GM20431 (cell line): ENCODE measurements around the gene C7orf33.

ENCODE experiments used
- in situ Hi-C: fragments of 300-500 bp; cut with MseI, MboI; formaldehyde crosslinking; loops from one replicate; pipeline ENCODE4 v1.15.0; 2020; ENCODE audit warnings: low sequenced_read_pairs; ENCODE audit not compliant: unreplicated experiment

The C7orf33 gene

DNA sequence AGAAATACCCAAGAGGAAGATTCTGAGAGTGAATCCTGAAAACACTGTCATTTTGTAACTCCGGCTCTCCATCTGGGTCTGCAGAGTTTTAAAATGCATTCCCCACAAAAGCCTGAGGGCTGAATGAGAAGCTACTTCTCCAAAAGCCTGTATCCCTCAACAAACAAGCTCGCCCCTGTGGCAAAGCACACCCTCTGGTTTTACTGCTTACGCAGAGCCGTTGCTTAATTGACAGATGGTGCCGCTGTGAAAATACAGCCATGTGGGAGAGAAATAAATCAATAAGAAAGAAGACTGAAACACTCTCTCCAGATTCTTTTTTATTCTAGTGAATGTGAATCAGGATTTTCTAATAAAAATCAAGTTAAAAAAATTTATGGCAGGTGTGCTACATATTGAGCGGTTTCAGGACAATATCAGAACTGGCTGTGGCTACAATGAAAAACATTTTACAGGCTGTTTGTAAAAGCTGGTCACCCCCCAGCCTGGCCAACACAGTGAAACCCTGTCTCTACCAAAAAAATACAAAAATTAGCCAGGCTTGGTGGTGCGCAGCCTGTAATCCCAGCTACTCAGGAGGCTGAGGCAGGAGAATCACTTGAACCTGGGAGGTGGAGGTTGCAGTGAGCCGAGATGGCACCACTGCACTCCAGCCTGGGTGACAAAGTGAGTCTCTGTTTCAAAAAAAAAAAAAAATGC lies 32.5 kb downstream of the C7orf33 start:
- in situ Hi-C loops = no loop called here

DNA sequence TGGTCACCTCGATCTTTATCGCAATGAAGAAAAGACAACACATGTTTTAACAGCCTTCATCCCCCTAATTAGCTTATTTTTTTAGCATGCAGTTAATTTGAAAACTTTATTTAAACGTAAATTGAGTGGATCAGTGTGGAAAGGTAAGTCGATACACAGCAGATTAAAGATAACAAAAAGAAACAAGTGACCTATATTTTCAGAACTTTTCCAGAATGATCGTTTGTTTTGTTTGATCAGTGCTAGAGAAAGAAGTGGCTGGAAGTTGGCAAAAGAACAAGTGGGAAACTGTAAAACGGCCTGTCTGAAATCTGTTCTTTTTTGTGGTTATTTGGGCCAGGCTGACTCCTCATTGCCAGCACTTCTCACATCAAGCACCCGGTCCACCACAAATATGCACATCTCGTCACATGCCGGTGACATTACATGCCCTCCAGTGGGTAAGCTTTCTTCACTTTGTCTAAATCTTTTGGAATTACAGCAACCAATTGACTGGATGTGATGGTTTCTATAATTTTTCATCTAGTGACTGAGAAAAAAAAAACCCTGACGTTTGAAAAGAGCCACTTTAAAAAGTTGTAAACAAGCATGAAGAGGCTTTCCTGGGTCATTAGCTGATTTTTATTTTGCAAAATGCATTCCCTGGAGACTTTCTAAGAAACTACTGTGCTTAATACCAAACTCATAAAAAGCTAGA lies 33.2 kb downstream of the C7orf33 start:
- in situ Hi-C loops = no loop called here

DNA sequence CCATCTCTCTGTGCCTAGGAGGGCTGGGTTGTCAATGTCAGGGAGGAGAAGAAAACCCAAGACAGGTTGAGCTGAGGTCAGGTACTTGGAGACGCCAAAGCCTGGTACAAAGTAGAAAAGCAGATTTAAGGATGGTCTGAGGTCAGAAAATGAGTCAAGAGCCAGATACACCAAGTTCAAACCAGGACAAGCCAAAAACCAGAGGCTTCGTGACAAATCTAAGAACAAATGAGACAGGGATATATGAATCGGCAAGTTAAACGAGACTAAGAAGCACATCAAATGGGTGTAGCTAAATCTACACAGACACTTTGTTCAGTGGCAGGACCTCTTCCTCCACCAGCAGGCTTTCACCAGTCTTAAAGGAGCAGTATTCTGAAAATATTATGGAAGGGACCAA lies 34.2 kb downstream of the C7orf33 start:
- in situ Hi-C loops = no loop called here

DNA sequence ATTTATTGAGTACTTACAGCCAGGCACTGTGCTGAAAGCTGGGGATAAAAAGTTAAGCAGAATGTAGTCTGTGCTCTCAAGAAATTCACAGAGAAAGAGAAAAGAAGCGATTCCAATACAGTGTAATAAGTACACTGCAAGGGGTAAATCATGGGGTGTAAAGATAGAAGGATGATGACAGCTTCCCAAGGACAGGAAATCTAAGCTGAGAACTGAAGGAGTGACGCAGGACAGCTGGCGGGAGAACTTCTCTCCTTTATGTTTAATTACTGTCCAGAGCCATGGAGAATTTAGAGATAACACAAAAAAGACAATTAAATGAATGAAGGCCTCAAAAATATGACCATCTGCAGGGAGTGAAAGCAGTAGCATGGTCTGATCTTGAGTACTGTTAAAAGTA lies 34.8 kb downstream of the C7orf33 start:
- in situ Hi-C loops = no loop called here

DNA sequence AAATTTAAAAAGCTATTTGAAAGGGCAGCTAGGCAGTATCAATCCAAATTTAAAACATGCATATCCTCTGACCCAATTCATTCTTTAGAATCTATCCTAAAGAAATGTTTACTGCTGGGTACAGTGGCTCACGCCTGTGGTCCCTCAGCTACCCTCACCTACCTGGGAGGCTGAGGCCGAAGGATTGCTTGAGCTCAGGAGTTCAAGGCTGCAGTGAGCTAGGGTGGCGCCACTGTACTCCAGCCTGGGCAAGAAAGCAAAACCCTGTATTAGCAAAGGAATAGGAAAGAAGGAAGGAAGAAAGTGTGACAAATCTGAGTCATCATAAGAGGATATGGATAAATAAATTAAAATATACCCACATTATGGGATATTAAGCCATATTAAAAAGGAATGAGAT lies 36.3 kb downstream of the C7orf33 start:
- in situ Hi-C loops = no loop called here

DNA sequence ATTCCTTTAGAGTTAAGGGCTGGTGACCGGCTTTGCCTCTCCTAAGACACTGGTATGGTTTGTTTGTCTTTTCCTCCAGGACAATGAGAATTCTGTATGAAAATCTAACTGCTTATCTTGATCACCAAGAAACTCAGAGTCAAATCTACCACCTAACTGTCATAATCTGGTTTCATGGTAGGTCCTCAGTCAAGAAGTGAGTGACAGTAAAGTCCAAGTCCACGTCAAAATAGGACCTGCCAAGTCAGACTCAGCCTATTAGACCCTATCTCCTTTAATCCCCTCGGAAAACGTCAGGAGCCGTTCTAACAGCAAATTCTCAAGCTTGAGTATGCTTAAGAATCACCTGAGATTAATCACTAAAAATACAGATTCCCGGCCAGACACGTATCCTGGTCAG lies 37.4 kb downstream of the C7orf33 start:
- in situ Hi-C loops = no loop called here

DNA sequence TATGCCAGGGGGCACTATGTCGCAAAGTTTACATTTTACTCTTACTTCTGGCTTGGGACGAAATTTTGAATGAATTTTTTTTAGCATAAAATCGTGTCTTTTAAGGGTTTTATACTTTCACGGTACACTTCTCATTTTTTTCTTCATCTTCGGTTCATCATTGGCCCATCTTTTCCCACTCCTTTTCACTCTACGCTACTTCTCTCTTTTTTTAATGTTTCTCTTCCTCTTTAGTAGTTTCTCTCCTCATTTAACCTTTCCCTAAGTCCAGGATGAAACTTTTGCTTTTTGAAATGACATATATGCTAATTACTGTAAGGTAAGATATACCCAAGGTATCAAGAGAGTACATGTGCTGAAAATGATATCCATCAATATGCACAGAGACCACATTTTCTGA lies 39.5 kb downstream of the C7orf33 start:
- in situ Hi-C loops = no loop called here

DNA sequence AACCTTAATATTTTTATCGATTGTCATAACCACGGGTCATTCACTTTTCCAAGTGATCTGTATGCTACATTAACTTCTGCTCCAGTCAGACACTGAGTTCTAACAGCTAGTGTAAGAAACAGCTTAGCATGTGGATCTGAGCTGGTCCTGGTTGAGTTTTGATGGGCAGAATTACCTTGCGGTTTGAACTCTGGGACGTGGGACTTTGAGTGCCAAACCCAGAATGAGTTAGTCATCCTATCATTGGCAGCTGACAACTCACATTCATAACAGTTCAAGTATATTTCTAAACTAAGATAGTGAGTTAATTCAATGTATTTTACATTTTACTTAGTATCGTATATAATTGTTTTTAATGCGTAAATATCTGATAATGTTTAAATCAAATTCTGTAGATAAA lies 43.2 kb downstream of the C7orf33 start:
- in situ Hi-C loops = no loop called here

DNA sequence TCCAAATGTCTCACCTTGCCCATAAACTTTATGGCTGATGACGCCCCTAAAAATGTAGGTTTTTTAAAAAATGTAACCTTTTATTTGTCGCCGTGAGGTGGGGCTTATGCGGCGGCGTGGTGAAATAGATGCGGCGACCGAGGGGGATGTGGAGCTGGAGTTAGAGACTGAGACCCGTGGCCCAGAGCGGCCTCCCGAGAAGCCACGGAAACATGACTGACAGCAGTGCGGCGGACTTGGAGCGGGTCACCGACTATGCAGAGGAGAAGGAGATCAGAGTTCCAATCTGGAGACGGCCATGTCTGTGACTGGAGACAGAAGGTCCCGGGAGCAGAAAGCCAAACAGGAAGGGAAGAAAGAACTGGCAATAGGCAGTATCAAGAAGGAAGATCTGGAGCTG lies 46.5 kb downstream of the C7orf33 start:
- in situ Hi-C loops = no loop called here

DNA sequence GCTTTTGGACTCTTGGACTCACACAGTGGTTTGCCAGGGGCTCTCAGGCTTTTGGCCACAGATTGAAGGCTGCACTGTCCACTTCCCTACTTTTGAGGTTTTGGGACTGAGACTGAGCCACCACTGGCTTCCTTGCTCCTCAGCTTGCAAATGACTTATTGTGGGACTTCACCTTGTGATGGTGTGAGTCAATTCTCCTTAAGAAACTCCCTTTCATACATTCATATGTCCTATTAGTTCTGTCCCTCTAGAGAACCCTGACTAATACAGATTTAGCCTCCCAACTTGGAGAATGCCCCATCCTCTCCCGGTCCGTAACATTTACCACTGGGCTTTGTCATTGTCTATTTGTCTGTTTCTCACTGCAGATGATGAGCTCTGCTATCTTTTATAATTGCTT lies 55.3 kb downstream of the C7orf33 start:
- in situ Hi-C loops = no loop called here

DNA sequence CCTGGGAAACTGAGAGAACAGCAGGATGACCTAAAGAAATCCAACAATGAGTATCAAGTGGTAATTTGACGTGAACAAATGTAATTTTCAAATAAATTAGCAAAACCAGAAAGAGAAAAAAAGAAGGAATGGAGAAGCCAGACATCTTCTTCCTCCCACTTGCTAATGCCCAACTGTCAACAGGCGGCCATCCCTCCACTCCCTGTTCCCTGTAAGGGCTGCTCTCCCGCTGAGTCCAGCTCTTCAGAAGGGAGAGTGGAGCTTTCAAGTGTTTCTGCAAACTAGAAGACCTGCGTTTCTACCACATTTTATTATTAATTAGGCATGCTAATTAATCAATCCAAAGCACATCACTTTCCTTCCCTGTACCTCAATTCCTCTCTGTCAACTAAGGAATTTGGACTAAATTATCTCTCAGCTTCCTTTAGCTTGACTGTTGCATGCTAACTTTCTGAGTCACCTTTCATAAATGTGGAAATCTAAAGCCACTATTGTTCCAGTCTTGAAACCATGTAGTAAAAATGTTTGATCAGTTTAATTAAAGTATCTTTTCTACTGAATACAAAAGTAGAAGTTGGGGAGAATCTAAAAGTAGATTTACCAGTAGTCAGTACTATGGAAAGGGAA lies 59.8 kb downstream of the C7orf33 start:
- in situ Hi-C loops = no loop called here

DNA sequence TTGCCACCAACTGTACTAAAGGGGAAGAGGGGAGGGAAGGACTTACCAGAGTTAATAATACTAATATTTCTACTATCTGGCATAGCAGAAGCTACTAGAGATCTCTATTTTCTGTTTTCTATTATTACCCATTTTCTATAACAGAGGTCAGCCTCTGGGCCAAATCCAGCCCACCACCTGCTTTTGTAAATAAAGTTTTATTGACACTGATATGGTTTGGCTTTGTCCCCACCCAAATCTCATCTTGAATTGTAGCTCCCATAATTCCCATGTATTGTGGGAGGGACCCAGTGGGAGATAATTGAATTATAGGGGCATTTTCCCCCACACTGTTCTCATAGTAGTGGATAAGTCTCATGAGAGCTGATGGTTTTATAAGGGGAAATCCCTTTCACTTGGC lies 62.2 kb downstream of the C7orf33 start:
- in situ Hi-C loops = no loop called here

DNA sequence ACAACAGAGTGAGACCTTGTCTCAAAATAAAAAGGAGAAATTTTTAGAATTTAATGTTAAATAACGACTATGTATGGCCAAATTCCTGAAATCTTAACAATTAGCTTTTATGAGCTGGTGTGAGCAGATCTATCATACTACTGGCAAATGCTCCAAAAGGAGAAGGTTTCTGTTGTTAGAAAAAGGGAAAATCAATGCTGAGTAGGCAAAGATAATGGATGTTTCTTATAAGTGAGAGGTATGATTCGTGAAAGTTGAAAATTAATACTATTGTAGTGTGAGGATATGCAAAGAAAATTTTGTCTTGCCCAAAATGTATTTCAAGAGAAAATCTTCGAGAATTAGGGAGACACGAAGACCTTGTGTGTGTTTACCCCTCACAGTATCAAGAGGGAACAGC lies 67.4 kb downstream of the C7orf33 start:
- in situ Hi-C loops = no loop called here

DNA sequence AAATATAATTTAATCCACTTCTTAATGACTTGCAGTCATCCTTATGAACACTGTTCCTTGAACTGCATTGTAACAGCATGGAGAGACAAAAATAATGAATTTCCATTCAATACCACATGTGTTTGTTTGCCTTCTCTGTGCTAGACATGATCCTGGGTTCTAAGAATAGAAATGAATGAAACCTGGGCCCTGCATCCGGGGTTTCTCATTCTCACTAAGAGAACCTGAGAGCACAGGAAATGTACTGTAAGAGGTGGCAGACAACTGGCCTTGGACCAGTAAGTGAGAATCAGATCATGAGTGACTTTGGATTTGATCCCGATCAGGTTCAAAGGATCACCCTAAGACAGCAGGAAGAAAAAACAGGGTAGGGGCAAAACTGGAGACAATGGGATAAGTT lies 70.9 kb downstream of the C7orf33 start:
- in situ Hi-C loops = no loop called here

DNA sequence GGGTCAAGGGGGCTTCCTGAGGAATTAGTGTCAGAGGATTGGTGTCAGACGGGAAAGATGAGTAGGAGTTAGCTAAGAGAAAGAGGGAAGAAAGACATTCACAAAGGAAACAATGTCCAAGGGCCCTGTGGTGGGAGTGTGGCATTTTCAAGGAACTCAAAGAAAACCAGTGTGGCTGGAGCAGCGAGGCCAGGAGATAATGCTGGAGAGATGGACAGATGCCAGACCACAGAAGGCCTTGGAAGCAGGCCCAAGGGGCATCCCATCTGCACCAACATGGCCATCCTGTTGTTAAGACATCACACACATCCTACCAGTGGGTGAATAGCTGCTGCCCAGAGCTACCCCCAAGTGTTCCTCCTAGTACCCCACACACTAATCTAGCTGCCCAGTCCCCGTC lies 72.1 kb downstream of the C7orf33 start:
- in situ Hi-C loops = no loop called here

DNA sequence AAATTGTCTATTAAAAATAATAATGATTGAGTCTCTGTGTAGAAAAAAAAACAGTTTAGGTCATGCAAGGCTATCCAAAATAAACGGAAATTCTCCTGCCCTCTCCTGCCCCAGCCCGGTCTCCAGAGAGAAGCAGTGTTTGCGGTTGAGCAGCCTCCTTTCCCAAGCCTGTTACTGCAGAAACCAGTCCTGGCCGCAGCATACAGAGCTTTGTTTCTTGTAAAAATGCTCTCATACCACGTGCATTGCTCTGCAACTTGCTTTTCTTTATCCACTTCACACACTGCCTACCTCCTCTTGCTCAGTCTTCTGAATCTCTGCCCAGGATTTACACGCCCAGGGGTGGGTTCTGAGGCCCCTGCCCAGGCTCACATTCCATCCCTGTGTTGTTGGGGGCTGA lies 73.8 kb downstream of the C7orf33 start:
- in situ Hi-C loops = no loop called here

DNA sequence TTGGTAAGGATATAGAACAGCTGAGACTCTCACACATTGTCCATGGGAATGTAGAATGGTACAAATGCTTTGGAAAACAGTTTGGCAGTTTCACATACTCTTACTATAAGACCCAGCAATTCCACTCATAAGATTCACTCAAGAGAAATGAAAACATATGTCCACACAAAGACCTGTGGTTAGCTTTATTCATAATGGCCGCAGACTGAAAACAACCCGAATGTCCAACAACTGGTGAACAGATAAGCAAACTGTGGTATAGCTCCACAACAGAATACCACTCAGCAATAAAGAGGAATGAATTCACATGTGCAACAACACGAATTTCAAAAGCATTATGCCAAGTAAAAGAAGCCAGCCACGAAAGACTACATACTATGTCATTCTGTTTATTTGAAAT lies 74.7 kb downstream of the C7orf33 start:
- in situ Hi-C loops = no loop called here
